Choroid plexus epithelial cell (primary cell): Measurements from ENCODE around the gene GALNT6.

Experiments used
- DNase-seq: peaks from one replicate; pipeline ENCODE4 v3.0.0-alpha.2; 2010; ENCODE audit warnings: low read depth
- H3K4me3 ChIP-seq: 2 replicates; pipeline ENCODE4 v1.5.1; 2011; ENCODE audit warnings: low read depth, mild to moderate bottlenecking, control low read depth, low read length, moderate library complexity
- TF ChIP-seq, protein P1 (sequence below): conservative IDR thresholded peaks from 2 replicates; pipeline ENCODE4 v1.5.1; 2011; ENCODE audit warnings: low read depth, mild to moderate bottlenecking, control low read depth, inconsistent platforms, low read length, moderate library complexity

Gene GALNT6

DNA sequence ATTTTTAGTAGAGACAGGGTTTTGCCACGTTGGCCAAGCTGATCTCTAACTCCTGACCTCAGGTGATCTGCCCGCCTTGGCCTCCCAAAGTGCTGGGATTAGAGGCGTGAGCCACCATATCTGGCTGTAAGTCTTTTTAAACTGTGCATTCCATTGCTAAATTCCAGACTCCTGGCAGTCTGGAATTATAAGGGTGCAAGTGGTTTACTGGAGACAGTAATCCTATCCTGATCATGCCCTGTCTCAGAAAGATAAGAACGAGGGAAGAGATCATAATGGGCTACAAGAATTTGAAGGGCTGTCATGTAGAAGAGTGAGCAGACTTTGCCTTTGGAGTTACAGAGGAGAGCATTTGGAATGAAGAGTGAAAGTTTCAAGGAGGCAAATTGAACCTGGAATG lies 26.6 kb upstream of the GALNT6 start:
- no peak for DNase-seq
- TF ChIP-seq, protein P1, sequence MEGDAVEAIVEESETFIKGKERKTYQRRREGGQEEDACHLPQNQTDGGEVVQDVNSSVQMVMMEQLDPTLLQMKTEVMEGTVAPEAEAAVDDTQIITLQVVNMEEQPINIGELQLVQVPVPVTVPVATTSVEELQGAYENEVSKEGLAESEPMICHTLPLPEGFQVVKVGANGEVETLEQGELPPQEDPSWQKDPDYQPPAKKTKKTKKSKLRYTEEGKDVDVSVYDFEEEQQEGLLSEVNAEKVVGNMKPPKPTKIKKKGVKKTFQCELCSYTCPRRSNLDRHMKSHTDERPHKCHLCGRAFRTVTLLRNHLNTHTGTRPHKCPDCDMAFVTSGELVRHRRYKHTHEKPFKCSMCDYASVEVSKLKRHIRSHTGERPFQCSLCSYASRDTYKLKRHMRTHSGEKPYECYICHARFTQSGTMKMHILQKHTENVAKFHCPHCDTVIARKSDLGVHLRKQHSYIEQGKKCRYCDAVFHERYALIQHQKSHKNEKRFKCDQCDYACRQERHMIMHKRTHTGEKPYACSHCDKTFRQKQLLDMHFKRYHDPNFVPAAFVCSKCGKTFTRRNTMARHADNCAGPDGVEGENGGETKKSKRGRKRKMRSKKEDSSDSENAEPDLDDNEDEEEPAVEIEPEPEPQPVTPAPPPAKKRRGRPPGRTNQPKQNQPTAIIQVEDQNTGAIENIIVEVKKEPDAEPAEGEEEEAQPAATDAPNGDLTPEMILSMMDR, result no peak
- H3K4me3 ChIP-seq, result no peak overlapping the region

DNA sequence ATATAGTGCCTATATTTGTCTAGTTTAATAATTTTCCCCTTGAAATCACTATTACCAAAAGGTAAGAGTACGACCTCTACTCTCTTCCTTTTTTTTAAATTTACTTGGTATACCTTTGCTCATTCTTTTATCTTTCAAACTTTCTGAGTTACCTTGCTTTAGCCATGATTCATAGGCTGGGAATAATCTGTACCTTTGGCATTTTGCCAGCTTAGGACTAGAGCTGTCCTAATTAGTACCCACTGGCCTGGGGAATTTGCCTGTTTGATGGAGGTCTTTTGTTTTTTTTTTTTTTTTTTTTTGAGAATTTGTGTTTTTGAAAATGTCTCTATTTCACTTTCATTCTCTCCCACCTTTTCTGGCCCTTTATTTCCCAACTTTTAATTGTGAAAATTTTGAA lies 24.7 kb upstream of the GALNT6 start:
- H3K4me3 ChIP-seq, result no peak overlapping the region
- DNase-seq, result no peak
- TF ChIP-seq, protein P1, result no peak

DNA sequence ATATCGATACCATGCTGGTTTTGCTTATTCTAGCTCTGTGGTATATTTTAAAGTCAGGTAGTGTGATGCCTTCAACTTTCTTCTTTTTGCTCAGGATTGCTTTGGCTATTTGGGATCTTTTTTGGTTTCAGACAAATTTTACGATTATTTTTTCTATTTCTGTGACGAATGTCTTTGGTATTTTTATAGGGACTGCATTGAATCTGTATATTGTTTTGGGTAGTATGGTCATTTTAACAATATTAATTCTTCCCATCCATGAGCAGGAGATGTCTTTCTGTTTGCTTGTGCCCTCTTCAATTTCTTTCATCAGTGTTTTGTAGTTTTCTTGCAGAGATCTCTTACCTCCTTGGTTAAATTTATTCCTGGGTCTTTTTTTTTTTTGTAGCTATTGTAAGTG lies 22.6 kb upstream of the GALNT6 start:
- TF ChIP-seq, protein P1, result no peak

DNA sequence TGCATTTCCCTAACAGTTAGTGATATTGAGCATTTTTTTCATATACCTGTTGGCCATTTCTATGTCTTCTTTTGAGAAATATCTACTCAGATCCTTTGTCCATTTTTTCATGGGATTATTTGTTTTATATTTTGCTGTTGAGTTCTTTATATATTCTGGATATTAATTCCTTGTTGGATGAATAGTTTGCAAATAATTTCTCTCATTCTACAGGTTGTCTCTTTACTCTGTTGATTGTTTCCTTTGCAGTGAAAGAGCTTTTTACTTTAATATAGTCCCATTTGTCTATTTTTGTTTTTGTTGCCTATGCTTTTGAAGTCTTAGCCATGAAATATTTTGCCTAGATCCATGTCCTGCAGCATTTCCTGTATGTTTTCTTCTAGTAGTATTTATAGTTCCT lies 21.9 kb upstream of the GALNT6 start:
- DNase-seq, result no peak
- H3K4me3 ChIP-seq, result no peak overlapping the region
- TF ChIP-seq, protein P1, result no peak

More for the DNA sequence above, 22.6 kb upstream of the GALNT6 start:
- H3K4me3 ChIP-seq, result no peak overlapping the region
- DNase-seq, result no peak

DNA sequence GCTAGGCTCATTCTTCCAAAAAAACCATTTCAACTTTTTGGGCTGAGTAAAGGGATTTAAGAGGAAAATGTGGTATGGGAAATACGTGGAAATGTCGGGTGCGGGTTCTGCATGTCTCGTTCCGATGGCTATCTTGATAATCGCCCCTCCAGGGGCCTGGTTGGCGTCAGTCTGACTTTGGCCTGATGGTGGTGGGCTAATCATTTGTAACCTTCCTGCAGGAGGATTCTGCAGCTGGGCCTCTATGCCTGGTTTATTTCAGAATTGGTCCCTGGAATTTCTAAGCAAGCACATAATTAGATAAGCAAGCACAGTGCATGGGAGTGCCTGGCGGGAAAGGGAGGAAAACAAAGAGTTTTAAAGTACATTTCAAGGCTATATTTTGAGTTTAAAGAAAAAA lies 18.6 kb upstream of the GALNT6 start:
- TF ChIP-seq, protein P1, result no peak
- H3K4me3 ChIP-seq, result no peak overlapping the region
- no peak for DNase-seq

DNA sequence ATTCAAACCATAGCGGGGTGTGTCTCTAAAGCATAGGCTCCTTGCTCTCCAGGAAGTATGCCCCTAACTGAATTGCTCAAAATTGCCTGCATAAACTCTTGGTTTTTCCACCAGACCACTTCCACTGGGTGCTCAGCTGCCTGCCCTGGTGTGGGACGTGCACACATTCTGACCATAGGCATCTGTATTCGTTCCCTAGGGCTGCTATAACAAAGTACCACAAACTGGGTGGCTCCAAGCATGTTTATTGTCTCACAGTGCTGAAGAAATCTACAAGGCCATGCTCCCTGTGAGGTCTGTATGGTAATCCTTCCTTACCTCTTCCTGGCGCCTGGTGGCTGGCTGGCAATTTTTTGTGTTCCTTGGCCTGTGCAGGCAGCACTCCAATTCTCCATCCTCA lies 16.4 kb upstream of the GALNT6 start:
- DNase-seq, result no peak
- H3K4me3 ChIP-seq, result no peak overlapping the region
- TF ChIP-seq, protein P1, result no peak

DNA sequence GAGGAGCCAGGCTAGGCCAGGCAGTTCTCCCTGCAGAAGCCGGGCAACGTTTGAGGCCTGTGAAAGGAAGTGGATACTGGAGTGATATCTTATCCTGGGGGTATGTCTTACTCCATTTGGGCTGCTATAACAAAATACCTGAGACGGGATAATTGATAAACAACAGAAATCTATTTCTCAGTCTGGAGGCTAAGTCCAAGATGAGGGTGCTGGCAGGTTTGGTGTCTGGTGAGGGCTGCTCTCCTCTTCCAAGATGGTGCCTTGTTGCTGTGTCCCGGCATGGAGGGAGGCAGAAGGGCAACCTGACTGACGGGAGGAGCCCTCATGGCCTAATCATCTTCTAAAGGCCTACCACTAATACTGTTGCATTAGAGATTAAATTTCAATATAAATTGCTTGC lies 15.7 kb upstream of the GALNT6 start:
- no peak for DNase-seq
- no peak overlapping the region for H3K4me3 ChIP-seq
- TF ChIP-seq, protein P1, result no peak
